Astrocyte of the hippocampus (primary cell): ENCODE data around the gene OR2B6.
"Not testable (repeated sequence)": the region's sequence is repeated elsewhere in the genome, so short reads cannot be mapped to it uniquely, and the experiment has no call there.

ENCODE experiments used
- DNase-seq: peaks from one replicate; pipeline ENCODE4 v3.0.0; 2011; ENCODE audit warnings: low read depth, low spot score

The OR2B6 gene

DNA sequence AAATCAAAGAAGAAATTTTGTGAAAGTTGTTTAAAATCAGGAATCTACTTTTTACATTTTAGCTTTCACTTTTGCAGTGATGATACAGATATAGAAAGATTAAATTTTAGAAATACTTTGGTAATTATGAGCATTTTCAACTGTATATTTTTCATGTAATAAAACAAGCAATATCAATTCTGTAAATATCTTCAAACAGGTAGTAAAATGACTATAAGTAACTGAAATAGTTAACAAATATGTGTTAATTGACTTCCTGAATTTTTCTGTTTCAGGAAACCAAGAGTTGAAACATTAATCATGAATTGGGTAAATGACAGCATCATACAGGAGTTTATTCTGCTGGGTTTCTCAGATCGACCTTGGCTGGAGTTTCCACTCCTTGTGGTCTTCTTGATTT, at the start of gene OR2B6:
OR2B6 (plus strand) TSS at position 301 of the 400 bp plus-strand sequence; CDS start at position 301, 0 bp downstream.
- no peak for DNase-seq

GRCh38 chr6:27908017-27908416, 49.0 kb upstream of the OR2B6 start:
- no peak for DNase-seq

DNA sequence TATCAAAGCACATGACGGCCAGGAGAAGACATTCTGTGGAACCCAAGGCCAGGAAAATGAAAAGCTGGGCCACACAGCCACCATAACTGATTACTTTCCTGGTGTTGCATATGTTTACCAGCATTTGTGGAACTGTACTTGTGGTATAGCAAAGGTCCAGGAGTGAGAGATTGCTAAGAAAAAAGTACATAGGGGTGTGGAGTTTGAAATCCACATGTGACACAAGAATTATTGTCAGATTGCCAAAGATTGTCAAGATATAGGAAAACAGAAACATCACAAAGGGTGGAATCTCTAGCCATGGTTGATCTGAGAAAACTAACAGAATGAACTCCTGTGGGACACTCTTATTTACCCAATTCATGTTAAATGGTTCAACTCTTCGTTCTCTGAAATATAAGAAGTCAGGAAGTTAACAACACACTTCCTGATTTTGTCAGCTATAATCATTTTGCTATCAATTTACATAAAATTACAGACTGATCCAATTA, 45.0 kb upstream of the OR2B6 start, which contains the start of gene OR2B2:
OR2B2 (minus strand) TSS at position 441 of the 491 bp plus-strand sequence; CDS start at position 364, 77 bp downstream.
- no peak for DNase-seq

- DNase-seq = no peak
Measured at GRCh38 chr6:27922949-27923348, 34.1 kb upstream of the OR2B6 start.

DNA sequence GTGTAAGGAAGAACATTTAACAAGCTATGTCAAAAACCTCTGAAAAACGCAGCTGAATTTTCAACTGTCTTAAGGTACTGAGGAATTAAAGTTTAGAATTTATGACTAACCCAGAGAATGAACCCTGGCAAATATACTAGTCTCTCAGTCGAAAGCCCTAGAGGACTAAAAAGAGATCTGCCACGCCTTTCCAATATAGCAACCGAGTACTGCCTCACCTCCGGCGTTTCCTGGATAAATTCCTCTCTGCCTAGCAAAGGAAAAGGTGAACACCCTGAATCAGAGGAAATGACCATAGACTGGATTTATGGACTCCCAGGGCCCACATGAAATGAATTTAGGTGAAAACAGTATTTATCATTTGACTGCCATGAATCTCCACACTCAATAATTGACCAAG, 32.9 kb upstream of the OR2B6 start:
- DNase-seq = no peak

DNA sequence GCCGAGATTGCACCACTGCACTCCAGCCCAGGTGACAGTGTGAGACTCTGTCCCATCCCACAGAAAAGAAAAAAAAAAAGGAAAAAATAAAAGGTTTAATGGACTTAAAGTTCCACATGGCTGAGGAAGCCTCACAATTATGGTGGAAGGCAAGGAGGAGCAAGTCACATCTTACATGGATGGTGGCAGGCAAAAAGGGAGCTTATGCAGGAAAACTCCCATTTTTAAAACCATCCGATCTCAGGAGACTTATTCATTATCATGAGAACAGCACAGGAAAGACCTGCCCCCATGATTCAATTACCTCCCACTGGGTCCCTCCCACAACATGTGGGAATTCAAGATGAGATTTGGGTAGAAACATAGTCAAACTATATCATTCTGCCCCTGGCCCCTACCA, 29.0 kb upstream of the OR2B6 start:
- not testable (repeated sequence) for DNase-seq

DNA sequence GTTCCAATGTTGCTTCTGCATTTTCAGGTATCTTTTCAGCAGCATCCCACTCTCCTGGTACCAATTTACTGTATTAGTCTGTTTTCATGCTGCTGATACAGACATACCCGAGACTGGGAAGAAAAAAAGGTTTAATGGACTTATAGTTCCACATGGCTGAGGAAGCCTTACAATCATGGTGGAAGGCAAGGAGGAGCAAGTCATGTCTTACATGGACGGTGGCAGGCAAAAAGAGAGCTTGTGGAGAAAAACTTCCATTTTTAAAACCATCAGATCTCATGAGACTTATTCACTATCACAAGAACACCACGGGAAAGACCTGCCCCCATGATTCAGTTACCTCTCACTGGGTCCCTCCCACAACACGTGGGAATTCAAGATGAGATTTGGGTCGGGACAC, 27.1 kb upstream of the OR2B6 start:
- DNase-seq = not testable (repeated sequence)

GRCh38 chr6:27931209-27931608, 25.8 kb upstream of the OR2B6 start:
- no peak for DNase-seq

GRCh38 chr6:27940766-27941165, 16.3 kb upstream of the OR2B6 start:
- no peak for DNase-seq

DNA sequence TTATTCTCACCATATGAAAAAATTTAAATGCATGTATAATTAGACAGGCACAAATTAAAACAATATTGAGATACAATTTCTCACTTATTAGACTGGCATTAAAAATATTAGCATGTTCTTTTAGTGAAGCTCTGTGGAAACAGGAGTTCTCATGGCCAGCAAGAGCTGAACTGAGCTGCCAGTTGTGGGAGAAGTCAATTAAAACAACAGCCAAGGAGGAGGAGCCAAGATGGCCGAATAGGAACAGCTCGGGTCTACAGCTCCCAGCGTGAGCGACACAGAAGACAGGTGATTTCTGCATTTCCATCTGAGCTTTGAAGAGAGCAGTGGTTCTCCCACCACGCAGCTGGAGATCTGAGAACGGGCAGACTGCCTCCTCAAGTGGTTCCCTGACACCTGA, 14.0 kb upstream of the OR2B6 start:
- not testable (repeated sequence) for DNase-seq

GRCh38 chr6:27948237-27948636, 8.8 kb upstream of the OR2B6 start:
- DNase-seq = no peak

DNA sequence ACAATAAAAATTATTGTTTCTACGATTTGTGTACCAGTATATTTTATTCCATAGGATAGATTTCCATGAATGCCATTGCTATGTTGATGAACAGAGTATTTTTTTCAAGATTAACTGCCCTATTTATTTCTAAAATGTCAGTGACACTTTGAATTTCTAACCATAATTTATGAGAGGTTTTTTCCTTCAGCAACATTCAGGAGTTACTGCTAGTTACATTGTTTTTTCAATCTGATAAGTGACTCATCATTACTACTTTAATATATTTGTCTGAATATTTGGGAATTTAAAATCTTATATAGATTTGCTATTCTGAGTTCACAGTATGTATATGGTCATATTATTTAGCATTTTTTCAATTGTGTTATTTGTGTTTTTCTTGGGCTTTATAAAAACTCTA, 6.0 kb upstream of the OR2B6 start:
- DNase-seq = no peak

- no peak for DNase-seq
Measured at GRCh38 chr6:27957516-27957915, 475 bp downstream of the OR2B6 start.

GRCh38 chr6:27962506-27962905, 5.5 kb downstream of the OR2B6 start:
- no peak for DNase-seq

DNA sequence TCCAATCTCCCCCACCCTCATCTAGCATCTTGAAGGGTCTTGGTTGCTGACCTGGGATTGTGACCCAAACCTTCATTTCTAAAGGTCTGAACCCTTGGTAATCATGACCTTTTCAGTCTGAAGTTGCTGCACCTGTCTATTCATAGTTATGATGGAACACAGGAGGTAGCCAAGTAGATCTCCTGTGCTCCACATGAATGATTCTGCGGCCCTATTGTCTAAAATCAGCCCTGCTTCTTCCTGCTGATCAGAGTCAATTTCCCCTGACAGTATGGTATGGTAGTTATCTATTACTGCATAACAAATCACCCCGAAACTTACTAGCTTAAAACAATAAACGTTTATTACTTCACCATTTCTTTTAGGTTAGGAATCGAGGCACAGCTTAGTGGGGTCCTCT, 9.0 kb downstream of the OR2B6 start:
- DNase-seq = no peak

GRCh38 chr6:27966816-27967426, 9.9 kb downstream of the OR2B6 start:
- DNase-seq = no peak

- no peak for DNase-seq
Measured at GRCh38 chr6:27970444-27970843, 13.4 kb downstream of the OR2B6 start.

DNA sequence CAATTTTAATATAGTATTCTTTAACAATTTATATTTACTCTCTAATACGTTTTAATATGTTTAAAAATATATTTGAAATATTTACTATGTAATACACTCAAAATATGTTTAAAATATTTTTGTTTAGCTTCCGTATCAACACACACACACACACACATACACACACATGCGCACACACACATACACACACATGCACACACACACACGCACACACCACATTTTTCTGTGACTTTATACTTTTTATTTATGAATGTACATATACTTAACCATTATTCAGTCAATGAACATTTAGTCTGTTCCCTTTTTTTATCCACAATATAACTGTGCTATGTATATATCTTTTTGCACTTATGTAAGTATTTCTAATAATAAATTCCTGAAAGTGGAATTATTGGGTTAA, 15.7 kb downstream of the OR2B6 start:
- no peak for DNase-seq

DNA sequence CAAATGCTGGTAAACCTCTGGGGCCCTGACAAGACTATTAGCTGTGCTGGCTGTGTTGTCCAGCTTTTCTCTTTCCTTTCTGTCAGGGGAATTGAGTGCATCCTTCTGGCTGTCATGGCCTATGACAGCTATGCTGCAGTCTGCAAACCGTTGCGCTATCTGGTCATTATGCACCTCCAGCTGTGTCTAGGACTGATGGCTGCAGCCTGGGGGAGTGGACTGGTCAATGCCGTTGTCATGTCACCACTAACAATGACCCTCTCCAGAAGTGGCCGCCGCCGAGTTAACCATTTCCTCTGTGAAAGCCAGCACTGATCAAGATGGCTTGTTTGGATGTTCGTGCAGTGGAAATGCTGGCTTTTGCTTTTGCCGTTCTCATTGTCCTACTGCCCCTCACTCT, 20.3 kb downstream of the OR2B6 start:
- DNase-seq = no peak

DNA sequence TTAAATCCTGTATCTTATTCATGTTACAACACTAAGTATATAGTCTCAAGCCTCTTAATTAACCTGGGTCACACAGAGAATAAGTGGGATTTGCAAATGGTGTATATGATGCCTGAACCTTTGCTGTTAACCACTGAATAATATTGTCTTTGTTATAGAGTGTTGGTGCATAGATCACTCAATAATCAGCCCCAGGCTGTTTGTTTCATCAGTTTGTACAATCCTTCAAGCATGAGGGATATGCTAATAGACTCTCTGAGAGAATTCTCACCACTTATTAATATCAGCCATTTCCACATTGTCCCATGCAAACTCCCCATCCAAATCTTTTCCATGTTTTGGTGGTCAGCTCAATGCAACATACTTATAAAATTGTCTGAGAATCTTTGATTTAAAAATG, 21.7 kb downstream of the OR2B6 start:
- DNase-seq = no peak

GRCh38 chr6:27980111-27980510, 23.1 kb downstream of the OR2B6 start:
- DNase-seq = no peak

GRCh38 chr6:27986928-27987725, 30.1 kb downstream of the OR2B6 start:
- peak; percentile 28 for DNase-seq

- no peak for DNase-seq
Measured at GRCh38 chr6:27994616-27995015, 37.6 kb downstream of the OR2B6 start.
